Rectal smooth muscle tissue (tissue), 1 donor: ENCODE data around the gene LARP4B.

Source experiments
- H3K27ac ChIP-seq: one replicate; pipeline ENCODE4 v1.7.0; 2013; ENCODE audit warnings: low read depth, low read length, inconsistent platforms
- H3K27me3 ChIP-seq: one replicate; pipeline ENCODE4 v1.7.0; 2013; ENCODE audit warnings: low read length; ENCODE audit not compliant: control insufficient read depth, insufficient read depth
- H3K36me3 ChIP-seq: one replicate; pipeline ENCODE4 v1.7.0; 2013; ENCODE audit warnings: low read length; ENCODE audit not compliant: control insufficient read depth, insufficient read depth
- H3K4me1 ChIP-seq: one replicate; pipeline ENCODE4 v1.7.0; 2013; ENCODE audit warnings: low read length; ENCODE audit not compliant: control insufficient read depth, insufficient read depth
- H3K4me3 ChIP-seq: one replicate; pipeline ENCODE4 v1.7.0; 2013; ENCODE audit warnings: low read length
- H3K9ac ChIP-seq: one replicate; pipeline ENCODE4 v1.7.0; 2013; ENCODE audit warnings: low read length

The LARP4B gene

DNA sequence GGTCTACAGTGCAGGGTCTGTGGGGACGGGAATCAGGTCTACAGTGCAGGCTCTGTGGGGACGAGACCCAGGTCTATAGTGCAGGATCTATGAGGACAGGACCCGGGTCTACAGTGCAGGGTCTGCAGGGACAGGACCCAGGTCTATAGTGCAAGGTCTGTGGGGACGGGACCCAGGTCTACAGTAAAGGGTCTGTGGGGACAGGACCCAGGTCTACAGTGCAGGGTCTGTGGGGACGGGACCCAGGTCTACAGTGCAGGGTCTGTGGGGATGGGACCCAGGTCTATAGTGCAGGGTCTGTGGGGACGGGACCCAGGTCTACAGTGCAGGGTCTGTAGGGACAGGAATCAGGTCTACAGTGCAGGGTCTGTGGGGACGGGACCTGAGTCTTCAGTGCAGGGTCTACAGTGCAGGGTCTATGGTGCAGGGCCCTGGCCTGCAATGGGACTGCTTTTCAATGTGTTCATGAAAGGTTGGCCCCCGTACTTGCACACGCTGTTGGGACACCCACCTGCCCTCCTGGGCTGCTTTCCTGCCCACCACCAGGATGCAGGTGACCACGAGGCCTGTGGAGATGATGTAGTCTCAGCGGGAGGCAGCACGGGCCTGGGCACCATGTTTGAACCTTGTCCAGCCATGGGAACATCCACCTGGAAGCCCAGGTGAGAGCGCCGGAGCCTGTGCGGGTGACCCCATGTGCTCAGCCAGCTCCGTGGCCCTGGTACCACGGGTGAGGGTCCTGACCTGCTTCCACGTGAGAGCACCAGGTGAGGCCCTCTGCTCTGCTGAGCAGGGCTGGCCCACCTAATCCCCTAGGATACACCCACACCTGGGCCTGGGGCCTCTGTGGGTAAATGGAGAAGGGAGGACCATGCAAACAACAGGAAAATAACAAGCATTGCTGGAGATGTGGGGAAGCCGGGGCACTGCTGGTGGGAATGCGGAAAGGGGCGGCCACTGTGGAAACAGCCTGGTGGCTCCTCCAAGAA, 150.7 kb downstream of the LARP4B start:
- no peaks in the 10 kb centered on the region for H3K36me3 ChIP-seq
- no peak overlapping the region for H3K9ac ChIP-seq
- no peak overlapping the region for H3K4me3 ChIP-seq
- H3K27ac ChIP-seq = no peak overlapping the region
- no peaks in the 10 kb centered on the region for H3K27me3 ChIP-seq
- H3K4me1 ChIP-seq = no peaks in the 10 kb centered on the region

DNA sequence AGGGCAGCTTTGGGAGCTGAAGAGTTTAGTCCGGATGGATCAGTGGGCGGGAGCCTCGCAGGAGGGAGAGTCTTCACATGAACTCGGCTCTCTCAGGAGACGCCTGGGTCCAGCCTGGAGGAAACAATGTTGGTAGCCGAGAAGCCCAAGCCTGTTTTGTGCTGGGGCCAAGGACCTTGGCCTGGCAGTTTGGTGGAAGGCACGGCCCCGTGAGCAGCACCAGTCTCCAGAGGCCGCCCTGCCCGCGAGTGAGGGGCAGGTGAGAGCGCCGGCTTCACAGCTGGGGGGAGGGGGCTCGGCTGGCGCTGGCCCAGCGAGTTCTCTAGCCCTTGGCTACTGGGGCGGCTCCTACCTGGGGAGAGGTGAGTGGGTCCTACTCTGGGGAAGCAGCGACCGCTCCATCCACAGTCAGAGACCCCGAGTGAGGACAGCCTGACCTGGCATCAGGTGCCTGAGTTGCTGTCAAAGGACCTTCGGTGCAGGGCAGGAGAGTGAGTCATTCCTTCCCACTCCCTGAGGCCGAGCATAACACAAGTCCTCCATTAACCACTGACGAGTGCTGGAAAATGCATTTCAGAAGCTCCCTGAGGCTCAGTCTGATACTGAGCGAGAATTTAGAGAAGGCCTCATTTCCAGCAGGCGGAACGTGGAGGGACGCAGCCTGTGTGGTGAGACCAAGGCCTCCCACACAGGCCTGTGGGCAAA, 152.7 kb downstream of the LARP4B start:
- H3K4me1 ChIP-seq = no peaks in the 10 kb centered on the region
- no peak overlapping the region for H3K9ac ChIP-seq
- H3K27me3 ChIP-seq = no peaks in the 10 kb centered on the region
- H3K36me3 ChIP-seq = no peaks in the 10 kb centered on the region
- H3K4me3 ChIP-seq = no peak overlapping the region
- no peak overlapping the region for H3K27ac ChIP-seq

DNA sequence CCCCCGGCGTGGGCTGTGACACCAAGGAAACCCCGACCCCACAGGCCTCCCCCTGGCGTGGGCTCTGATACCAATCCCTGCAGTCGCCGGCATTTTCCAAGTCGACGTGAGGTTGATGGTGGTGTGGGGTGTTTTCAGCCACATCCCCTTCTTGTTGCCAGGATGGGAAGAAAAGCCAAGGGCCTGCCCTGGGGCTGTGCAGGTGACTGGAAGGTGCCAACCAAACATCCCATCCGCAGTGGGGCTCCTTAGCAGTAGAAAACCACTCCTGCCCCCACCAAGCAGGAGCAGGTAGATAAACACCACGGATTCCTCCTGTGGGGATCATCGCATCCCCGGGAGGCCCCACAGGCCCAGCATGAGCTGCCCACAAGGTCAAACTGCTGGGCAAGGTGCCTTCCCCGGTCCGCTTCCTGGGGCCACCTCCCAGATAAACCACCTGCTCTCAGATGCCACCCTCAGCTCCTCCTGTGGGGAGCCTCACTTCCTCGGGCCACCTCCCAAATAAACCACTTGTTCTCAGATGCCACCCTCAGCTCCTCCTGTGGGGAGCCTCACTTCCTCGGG, 153.5 kb downstream of the LARP4B start:
- no peaks in the 10 kb centered on the region for H3K27me3 ChIP-seq
- no peaks in the 10 kb centered on the region for H3K36me3 ChIP-seq
- H3K4me3 ChIP-seq = no peak overlapping the region
- no peak overlapping the region for H3K9ac ChIP-seq
- no peak overlapping the region for H3K27ac ChIP-seq
- no peaks in the 10 kb centered on the region for H3K4me1 ChIP-seq

DNA sequence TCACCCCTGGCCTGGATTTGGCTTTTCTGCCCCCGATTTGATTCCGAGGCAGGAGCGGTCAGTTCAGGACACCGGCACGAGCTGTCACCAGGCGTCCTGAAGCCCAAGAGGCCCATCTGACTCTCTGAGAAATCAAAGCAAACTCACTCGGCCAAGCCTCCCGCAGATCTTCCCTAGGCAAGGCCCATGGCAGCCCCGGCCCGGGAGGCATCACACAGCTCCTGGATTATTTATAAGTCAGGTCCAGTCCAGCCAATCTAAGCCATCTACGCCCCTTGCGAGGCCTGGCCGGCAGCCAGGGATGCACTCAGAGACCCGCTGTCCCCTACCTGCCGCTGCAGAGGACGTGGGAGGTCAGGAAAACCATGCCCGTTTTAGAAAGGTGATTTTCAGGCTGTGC, 154.7 kb downstream of the LARP4B start:
- no peaks in the 10 kb centered on the region for H3K27me3 ChIP-seq
- no peak overlapping the region for H3K27ac ChIP-seq
- H3K36me3 ChIP-seq = no peaks in the 10 kb centered on the region
- H3K4me3 ChIP-seq = no peak overlapping the region
- H3K4me1 ChIP-seq = no peaks in the 10 kb centered on the region
- no peak overlapping the region for H3K9ac ChIP-seq

GRCh38 chr10:775245-776075, 156.0 kb downstream of the LARP4B start:
- Histone ChIP-seq H3K36me3 (no peaks in the 10 kb centered on the region), H3K4me1 (no peaks in the 10 kb centered on the region), H3K27ac (no peak overlapping the region), H3K27me3 (no peaks in the 10 kb centered on the region), H3K9ac (no peak overlapping the region), H3K4me3 (no peak overlapping the region)

DNA sequence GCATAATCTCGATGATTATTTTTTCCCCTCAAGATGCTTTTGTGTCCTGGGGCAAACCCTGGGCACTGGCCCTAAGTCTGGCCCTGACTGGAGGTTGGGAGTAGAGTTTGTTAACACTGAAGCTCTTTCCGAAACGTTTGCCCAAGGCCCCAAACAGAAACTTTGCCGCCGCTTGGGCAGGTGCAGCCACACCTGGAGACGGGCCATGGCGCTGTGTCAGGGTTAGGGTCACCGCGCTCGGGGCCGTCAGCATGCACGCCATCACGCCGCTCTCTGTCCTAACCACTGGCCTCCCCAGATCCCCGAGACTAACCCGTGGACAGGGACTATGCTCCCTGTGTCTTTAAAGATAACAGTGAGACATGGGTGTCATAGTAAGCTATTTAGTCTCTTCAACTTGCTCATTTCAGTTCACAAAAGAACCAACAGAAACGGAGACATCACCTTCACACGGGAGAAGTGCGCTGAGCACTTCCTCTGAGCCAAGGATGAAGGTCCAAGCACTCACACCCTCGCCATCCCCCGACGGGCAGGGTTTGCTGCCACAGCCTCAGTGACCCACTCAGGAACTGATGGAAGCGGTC, 156.8 kb downstream of the LARP4B start:
- Histone ChIP-seq H3K36me3 (no peaks in the 10 kb centered on the region), H3K27ac (no peak overlapping the region), H3K4me3 (no peak overlapping the region), H3K4me1 (no peaks in the 10 kb centered on the region), H3K27me3 (no peaks in the 10 kb centered on the region), H3K9ac (no peak overlapping the region)

DNA sequence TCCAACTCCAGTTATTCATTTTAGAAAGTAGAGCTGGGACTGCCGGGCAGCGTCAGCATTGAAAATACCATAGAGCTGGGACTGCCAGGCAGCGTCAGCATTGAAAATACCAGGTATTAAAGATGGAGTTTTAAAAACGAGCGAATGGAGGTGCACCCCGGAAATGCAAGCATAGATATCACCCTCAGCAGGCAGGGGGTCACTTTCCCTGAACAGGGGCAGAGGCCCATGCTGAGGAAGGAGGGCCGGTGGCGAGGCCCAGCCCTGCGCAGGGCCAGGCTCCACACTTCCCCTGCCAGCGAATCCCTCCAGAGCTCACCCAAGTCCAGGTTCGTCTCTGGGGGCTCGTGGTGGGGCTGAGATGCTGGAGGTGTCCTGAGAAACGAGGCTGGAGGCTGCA, 157.3 kb downstream of the LARP4B start:
- no peak overlapping the region for H3K4me3 ChIP-seq
- no peaks in the 10 kb centered on the region for H3K36me3 ChIP-seq
- no peak overlapping the region for H3K9ac ChIP-seq
- H3K27ac ChIP-seq = no peak overlapping the region
- H3K27me3 ChIP-seq = no peaks in the 10 kb centered on the region
- no peaks in the 10 kb centered on the region for H3K4me1 ChIP-seq

GRCh38 chr10:773562-774161, 157.8 kb downstream of the LARP4B start:
- no peak overlapping the region for H3K9ac ChIP-seq
- H3K4me3 ChIP-seq = no peak overlapping the region
- H3K36me3 ChIP-seq = no peaks in the 10 kb centered on the region
- no peaks in the 10 kb centered on the region for H3K4me1 ChIP-seq
- no peaks in the 10 kb centered on the region for H3K27me3 ChIP-seq
- no peak overlapping the region for H3K27ac ChIP-seq

DNA sequence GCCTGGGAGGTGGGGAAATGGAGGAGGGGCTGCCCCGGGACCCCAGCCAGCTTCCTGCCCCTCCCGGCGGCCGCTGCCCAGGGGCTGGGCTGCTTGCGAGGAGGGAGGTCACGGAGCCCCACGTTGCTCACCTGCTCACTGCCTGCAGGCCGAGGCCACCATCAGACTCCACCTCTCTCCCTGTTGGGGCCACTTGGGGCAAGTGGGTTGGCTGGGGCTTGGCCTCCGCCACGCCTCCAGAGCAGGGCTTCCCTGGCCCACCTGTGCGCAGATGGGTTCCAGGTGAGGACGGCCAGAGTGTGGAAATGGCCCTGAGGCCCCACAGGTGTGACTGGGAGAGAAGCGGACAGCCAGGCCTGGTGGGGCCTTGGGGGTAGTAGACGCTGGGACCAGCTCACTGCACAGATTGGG, 159.3 kb downstream of the LARP4B start:
- Histone ChIP-seq H3K27ac (no peak overlapping the region), H3K9ac (no peak overlapping the region), H3K4me1 (no peaks in the 10 kb centered on the region), H3K36me3 (no peaks in the 10 kb centered on the region), H3K4me3 (no peak overlapping the region), H3K27me3 (no peaks in the 10 kb centered on the region)

DNA sequence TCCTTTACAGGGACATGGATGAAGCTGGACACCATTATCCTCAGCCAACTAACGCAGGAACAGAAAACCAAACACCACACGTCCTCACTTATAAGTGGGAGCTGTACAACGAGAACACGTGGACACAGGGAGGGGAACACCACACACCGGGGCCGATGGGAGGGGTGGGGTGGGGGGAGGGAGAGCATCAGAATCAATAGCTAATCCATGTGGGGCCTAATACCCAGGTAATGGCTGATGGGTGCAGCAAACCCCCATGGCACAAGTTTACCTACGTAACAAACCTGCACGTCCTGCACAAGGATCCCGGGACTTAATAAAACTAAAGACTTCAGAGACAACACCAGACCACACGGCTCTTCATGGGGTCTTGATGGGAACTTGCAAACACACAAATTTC, 159.9 kb downstream of the LARP4B start:
- Histone ChIP-seq H3K27ac (no peak overlapping the region), H3K9ac (no peak overlapping the region), H3K4me3 (no peak overlapping the region), H3K4me1 (no peaks in the 10 kb centered on the region), H3K36me3 (no peaks in the 10 kb centered on the region), H3K27me3 (no peaks in the 10 kb centered on the region)

GRCh38 chr10:770975-771374, 160.5 kb downstream of the LARP4B start:
- no peak overlapping the region for H3K27ac ChIP-seq
- no peaks in the 10 kb centered on the region for H3K4me1 ChIP-seq
- H3K36me3 ChIP-seq = no peaks in the 10 kb centered on the region
- H3K27me3 ChIP-seq = no peaks in the 10 kb centered on the region
- H3K4me3 ChIP-seq = no peak overlapping the region
- no peak overlapping the region for H3K9ac ChIP-seq
